Ovary (tissue), 9 donors: ENCODE measurements around the gene GRB2. TPM values are rescaled to one million over a fixed set of nuclear protein-coding genes. Genes with fewer than 3 reads are reported as not detected.
A peak's percentile ranks its signal among the peaks of the same experiment; 100 is the strongest.
"Not testable (repeated sequence)": the region's sequence is repeated elsewhere in the genome, so short reads cannot be mapped to it uniquely, and the experiment has no call there.

Experiments
- DNase-seq, 5 donors: peaks; one replicate each; pipeline ENCODE4 v3.0.0-alpha.2; 2019 to 2020
- H3K27ac ChIP-seq, 2 donors: fragments of 200-600 bp; one replicate each; pipeline versions ENCODE4 v1.5.1 to v1.8.0; 2019 to 2022
- H3K27me3 ChIP-seq: fragments of 200-600 bp; one replicate; pipeline ENCODE4 v1.8.0; 2022
- H3K36me3 ChIP-seq: fragments of 200-600 bp; sonication (generic); one replicate; pipeline ENCODE4 v1.5.1; 2019
- H3K4me1 ChIP-seq: one replicate; pipeline ENCODE4 v1.8.1; 2013; ENCODE audit warnings: mild to moderate bottlenecking, moderate library complexity; ENCODE audit not compliant: insufficient read depth
- H3K4me3 ChIP-seq: fragments of 200-600 bp; sonication (generic); one replicate; pipeline ENCODE4 v1.5.1; 2017
- H3K9me3 ChIP-seq, 2 donors: fragments of 200-600 bp in 1 of 2; sonication (generic) in 1 of 2; one replicate each; pipeline versions ENCODE4 v1.5.1 to v1.8.1; 2013 to 2019; ENCODE audit warnings: mild to moderate bottlenecking in 1 of 2, moderate library complexity in 1 of 2
- EP300 ChIP-seq: sonication (generic); formaldehyde crosslinking; IDR thresholded peaks from one replicate; pipeline ENCODE4 v1.6.1; 2017; ENCODE audit warnings: antibody characterized with exemption
- POLR2A ChIP-seq: fragments of 450-650 bp; IDR thresholded peaks from one replicate; pipeline ENCODE4 v1.6.1; 2017; ENCODE audit warnings: antibody characterized with exemption, mild to moderate bottlenecking, moderate library complexity
- WGBS, 3 donors: extraction: QIAGEN DNeasy Blood & Tissue Kit in 1 of 3; methylation state at CpG; one replicate each; pipeline versions ENCODE4 v1.1.5 to v1.1.7; 2013 to 2017; 5-methylcytosine and 5-hydroxymethylcytosine counted together
- intact Hi-C, 4 donors: fragments of 100-400 bp; cut with DNase I; formaldehyde crosslinking; loops; one replicate each; pipeline versions ENCODE4 v1.11.0 to v1.15.1; 2022 to 2023
- polyA plus RNA-seq, 2 donors: library from polyadenylated mRNA; stranded (reverse); fragments of 200-250 nt in 1 of 2; fragments of 350-450 nt in 1 of 2; fragmentation: Illumina TruSeq in 1 of 2; extraction: RNeasy Lipid Tissue Mini Kit (QIAGEN cat#74804) in 1 of 2; gene quantifications; one replicate each; pipeline ENCODE4 v1.2.3, GENCODE V29; 2013 to 2014
- total RNA-seq, 7 donors: library from RNA; depleted of rRNA in 2 of 7; stranded (reverse); fragments of >200 nt in 2 of 7; fragmentation: NEBNext Ultra II Directional in 3 of 7; extraction: Animal tissue kit (Norgen Biotek cat#: 25700) in 3 of 7; gene quantifications; one replicate each; pipeline versions ENCODE4 v1.1.0 to v1.2.4, GENCODE V29; 2016 to 2023
- TF ChIP-seq, protein P1 (sequence below), 3 donors: fragments of 450-650 bp in 2 of 3; fragments of 200-600 bp in 1 of 3; IDR thresholded peaks; one replicate each; pipeline versions ENCODE4 v1.5.1 to v1.8.0; 2016 to 2022; ENCODE audit warnings: antibody characterized with exemption in 3 of 3, mild to moderate bottlenecking in 1 of 3
- donor health status: DM: no; HTN: no; CAD: no; lungs with moderate emphysema.
- donor health status: DM: no; HTN: no; CAD: no.
- donor health status: Bipolar disorder and iron deficiency.
- donor health status: DM: yes; HTN: yes; CAD: no.
- donor health status: DM: no; HTN: no; CAD: no.
- donor health status: DM: yes; HTN: yes; CAD: no.

Gene GRB2
- total and polyA plus RNA-seq, 9 donors: 41.5 to 88.2 (median 62.6) TPM

DNA sequence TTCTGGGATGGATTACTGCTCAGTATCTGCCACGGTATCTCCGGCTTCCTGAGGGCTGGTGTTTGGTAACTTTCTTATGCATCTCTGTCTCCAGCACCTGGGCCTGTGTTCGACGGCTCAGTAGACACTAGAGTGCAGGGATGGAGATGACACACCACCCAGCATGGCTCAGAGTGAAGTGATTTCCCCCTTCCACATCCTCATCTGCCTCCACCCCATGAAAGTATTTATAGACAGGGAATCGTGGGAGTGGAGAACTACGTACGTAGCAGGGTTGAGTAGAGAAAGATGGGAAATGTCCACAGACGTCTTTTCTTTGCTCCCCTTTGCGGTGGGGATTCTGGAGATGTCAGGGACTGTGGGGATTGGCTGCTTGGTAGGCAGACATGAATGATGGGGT lies 104.4 kb downstream of the GRB2 start:
- Histone ChIP-seq H3K9me3 (no peaks in the 10 kb centered on the region), H3K27ac (no peak overlapping the region), H3K27me3 (no peaks in the 10 kb centered on the region), H3K4me3 (no peak overlapping the region), H3K36me3 (no peaks in the 10 kb centered on the region), H3K4me1 (no peaks in the 10 kb centered on the region)
- DNase-seq: no peak
- intact Hi-C loops: no loop called here
- 70 to 72% (median 71%) methylated on average over 9 of the region's 9 CpGs for WGBS, 3 donors
- TF ChIP-seq EP300: no peak
- TF ChIP-seq, protein P1, sequence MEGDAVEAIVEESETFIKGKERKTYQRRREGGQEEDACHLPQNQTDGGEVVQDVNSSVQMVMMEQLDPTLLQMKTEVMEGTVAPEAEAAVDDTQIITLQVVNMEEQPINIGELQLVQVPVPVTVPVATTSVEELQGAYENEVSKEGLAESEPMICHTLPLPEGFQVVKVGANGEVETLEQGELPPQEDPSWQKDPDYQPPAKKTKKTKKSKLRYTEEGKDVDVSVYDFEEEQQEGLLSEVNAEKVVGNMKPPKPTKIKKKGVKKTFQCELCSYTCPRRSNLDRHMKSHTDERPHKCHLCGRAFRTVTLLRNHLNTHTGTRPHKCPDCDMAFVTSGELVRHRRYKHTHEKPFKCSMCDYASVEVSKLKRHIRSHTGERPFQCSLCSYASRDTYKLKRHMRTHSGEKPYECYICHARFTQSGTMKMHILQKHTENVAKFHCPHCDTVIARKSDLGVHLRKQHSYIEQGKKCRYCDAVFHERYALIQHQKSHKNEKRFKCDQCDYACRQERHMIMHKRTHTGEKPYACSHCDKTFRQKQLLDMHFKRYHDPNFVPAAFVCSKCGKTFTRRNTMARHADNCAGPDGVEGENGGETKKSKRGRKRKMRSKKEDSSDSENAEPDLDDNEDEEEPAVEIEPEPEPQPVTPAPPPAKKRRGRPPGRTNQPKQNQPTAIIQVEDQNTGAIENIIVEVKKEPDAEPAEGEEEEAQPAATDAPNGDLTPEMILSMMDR (IDR thresholded peaks at IDR 0.05): no peak
- TF ChIP-seq POLR2A: no peak

DNA sequence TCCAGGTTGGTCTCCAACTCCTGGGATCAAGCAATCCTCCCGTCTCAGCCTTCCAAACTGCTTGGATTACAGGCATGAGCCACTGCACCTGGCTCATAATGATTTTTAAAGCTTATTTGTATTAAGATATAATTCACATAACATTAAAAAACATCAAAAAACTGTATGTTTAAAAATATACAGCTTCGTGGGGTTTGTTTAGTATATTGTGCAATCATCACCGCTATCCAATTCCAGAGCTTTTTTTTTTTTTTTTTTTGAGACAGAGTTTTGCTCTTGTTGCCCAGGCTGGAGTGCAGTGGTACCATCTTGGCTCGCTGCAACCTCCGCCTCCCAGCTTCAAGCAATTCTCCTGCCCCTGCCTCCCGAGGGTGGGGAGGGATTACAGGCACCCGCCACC lies 105.2 kb downstream of the GRB2 start:
- H3K27me3 ChIP-seq: no peaks in the 10 kb centered on the region
- 74 to 80% (median 77%) methylated on average over 7 of the region's 7 CpGs for whole genome bisulfite sequencing, 3 donors
- no peaks in the 10 kb centered on the region for H3K36me3 ChIP-seq
- intact Hi-C loops: no loop called here
- H3K27ac ChIP-seq: no peak overlapping the region
- TF ChIP-seq POLR2A (no peak), EP300 (no peak)
- TF ChIP-seq, protein P1 (IDR thresholded peaks at IDR 0.05): no peak
- no peak overlapping the region for H3K4me3 ChIP-seq
- DNase-seq: no peak
- H3K4me1 ChIP-seq: peaks cover 6% of the 10 kb centered on the region
- H3K9me3 ChIP-seq: no peaks in the 10 kb centered on the region

DNA sequence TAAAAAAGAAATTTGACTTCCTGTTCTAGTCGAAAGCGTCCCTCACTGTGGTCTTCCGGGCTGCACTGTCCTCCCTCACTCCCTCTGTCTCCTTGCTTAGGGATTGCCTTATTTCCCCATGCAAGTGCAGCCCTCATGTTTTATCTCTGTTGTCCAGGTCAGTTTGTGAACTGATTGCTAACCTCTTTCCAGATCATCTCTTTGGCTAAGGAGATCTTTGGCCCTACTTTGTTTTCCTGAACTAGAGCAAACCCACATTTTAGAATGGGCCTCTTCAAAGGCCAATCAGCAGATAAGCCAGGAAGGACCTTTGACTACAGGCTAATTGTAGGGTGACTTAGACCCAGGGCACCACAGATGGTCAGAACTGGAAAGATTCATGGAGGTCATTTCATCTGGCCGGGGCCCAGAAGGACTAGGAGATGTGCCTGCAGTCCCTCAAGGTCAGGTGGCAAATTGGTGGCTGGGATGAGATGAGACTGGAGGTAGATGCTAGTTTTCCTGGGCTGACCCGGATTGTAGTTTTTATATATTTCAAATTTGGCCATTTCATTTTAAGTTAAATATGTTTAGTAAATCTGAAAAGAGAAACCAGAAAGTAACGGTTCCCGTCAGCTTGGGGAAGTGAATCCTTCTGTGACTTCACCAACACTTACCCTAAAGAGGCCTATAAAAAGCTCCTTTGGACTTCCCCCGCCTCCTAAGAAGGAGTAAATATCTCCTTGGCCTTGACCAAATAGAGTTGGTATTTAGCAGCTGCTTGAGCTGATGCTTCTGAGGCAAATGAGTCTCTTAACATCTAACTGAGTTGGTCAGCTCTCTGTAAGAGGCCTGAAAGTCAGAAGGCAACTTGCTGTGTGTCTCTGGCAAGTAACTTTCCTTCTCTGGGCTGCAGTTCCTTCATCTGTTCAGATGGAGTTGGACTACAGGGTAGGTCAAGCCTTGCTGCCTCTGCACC lies 110.0 kb downstream of the GRB2 start:
- Histone ChIP-seq H3K9me3 (no peaks in the 10 kb centered on the region), H3K4me1 (peaks cover 6% of the 10 kb centered on the region), H3K36me3 (no peaks in the 10 kb centered on the region), H3K4me3 (no peak overlapping the region), H3K27ac (peak overlapping the region in 1 of 2 donors; percentile 73), H3K27me3 (no peaks in the 10 kb centered on the region)
- TF ChIP-seq, protein P1 (IDR thresholded peaks at IDR 0.05): no peak
- no peak for TF ChIP-seq EP300
- TF ChIP-seq POLR2A: no peak
- WGBS, 3 donors: 37 to 55% (median 46%) methylated on average over 8 of the region's 8 CpGs
- intact Hi-C loops: no loop called here
- no peak for DNase-seq

DNA sequence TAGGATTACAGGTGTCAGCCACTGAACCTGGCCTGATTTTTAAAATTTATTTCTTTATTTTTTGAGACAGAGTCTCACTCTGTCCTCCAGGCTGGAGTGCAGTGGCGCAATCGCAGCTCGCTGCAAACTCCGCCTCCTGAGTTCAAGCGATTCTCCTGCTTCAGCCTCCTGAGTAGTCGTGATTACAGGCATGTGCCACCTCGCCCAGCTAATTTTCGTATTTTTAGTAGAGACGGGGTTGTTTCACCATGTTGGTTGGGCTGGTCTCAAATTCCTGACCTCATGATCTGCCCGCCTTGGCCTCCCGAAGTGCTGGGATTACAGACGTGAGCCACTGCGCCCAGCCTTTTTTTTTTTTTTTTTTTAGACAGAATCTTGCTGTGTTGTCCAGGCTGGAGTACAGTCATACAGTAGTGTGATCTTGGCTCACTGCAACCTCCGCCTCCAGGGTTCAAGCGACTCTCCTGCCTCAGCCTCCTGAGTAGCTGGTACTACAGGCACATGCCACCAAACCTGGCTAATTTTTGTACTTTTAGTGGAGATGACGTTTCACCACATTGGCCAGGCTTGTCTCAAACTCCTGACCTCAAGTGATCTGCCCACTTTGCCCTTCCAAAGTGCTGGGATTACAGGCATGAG lies 112.5 kb downstream of the GRB2 start:
- H3K27ac ChIP-seq, H3K27me3 ChIP-seq, DNase-seq, H3K9me3 ChIP-seq, intact Hi-C loops, H3K4me3 ChIP-seq, H3K4me1 ChIP-seq, H3K36me3 ChIP-seq: not testable (repeated sequence)
- WGBS, 3 donors: 74 to 76% (median 74%) methylated on average over 16 of the region's 16 CpGs
